ENCODE results near the gene PPP6R2.
"Not testable (repeated sequence)": the region's sequence is repeated elsewhere in the genome, so short reads cannot be mapped to it uniquely, and the experiment has no call there.

Gene PPP6R2

GRCh38 chr22:50341977-50342650, 1.0 kb upstream of the PPP6R2 start:
- peak; percentile 87 for DNase-seq (ENCODE audit: low spot score)

GRCh38 chr22:50343541-50343935, 411 bp downstream of the PPP6R2 start:
- DNase-seq (ENCODE audit: low spot score): no peak

- no peak for DNase-seq (ENCODE audit: low spot score)
Observed at GRCh38 chr22:50346470-50346869, 3.3 kb downstream of the PPP6R2 start.

- DNase-seq (ENCODE audit: low spot score): no peak
Observed at GRCh38 chr22:50347157-50347556, 4.0 kb downstream of the PPP6R2 start.

- no peak for DNase-seq (ENCODE audit: low spot score)
Observed at GRCh38 chr22:50348058-50348457, 4.9 kb downstream of the PPP6R2 start.

GRCh38 chr22:50356186-50356585, 13.1 kb downstream of the PPP6R2 start:
- DNase-seq (ENCODE audit: low spot score): no peak

- no peak for DNase-seq (ENCODE audit: low spot score)
Observed at GRCh38 chr22:50357222-50357621, 14.1 kb downstream of the PPP6R2 start.

- DNase-seq (ENCODE audit: low spot score): no peak
Observed at GRCh38 chr22:50357756-50358155, 14.6 kb downstream of the PPP6R2 start.

GRCh38 chr22:50360578-50360977, 17.5 kb downstream of the PPP6R2 start:
- no peak for DNase-seq (ENCODE audit: low spot score)

GRCh38 chr22:50361222-50361621, 18.1 kb downstream of the PPP6R2 start:
- no peak for DNase-seq (ENCODE audit: low spot score)

- DNase-seq (ENCODE audit: low spot score): no peak
Observed at GRCh38 chr22:50361688-50362087, 18.6 kb downstream of the PPP6R2 start.

GRCh38 chr22:50363166-50363802, 20.2 kb downstream of the PPP6R2 start:
- DNase-seq (ENCODE audit: low spot score): no peak

GRCh38 chr22:50363803-50364194, 20.7 kb downstream of the PPP6R2 start:
- not testable (repeated sequence) for DNase-seq (ENCODE audit: low spot score)

- no peak for DNase-seq (ENCODE audit: low spot score)
Observed at GRCh38 chr22:50367778-50368500, 24.8 kb downstream of the PPP6R2 start.

GRCh38 chr22:50371101-50371648, 28.0 kb downstream of the PPP6R2 start:
- DNase-seq (ENCODE audit: low spot score): no peak

GRCh38 chr22:50376085-50376651, 33.0 kb downstream of the PPP6R2 start:
- DNase-seq (ENCODE audit: low spot score): no peak

GRCh38 chr22:50381021-50381555, 38.0 kb downstream of the PPP6R2 start:
- DNase-seq (ENCODE audit: low spot score): not testable (repeated sequence)

- no peak for DNase-seq (ENCODE audit: low spot score)
Observed at GRCh38 chr22:50396751-50397370, 53.7 kb downstream of the PPP6R2 start.

GRCh38 chr22:50397371-50398060, 54.4 kb downstream of the PPP6R2 start:
- not testable (repeated sequence) for DNase-seq (ENCODE audit: low spot score)

- DNase-seq (ENCODE audit: low spot score): no peak
Observed at GRCh38 chr22:50398831-50399648, 55.9 kb downstream of the PPP6R2 start.
